ENCODE data around the gene SORL1-AS1.
A peak's percentile ranks its signal among the peaks of the same experiment; 100 is the strongest.

SORL1-AS1 gene

DNA sequence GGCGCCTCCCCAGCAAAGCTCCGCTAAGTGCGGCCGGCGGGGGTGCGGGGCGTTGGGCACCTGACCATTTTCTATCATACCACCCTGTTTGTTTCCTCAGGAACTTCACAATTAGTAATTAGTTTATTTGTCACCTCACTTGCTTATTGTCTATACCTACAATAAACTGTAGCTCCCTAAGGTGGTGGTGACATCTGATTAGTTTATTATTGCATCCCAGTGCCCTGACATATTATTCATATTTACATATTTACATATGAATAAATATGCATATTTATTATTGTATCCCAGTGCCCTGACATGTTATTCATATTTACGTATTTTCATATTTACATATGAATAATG, 25.4 kb downstream of the SORL1-AS1 start:
- peak overlapping the region; percentile 73 for H3K4me2 ChIP-seq (ENCODE audit: low read length)
- H3K4me3 ChIP-seq (ENCODE audit: low read depth, low read length, poor library complexity, severe bottlenecking) = no peak overlapping the region
- intact Hi-C loops (cut with micrococcal nuclease; ENCODE audit: unreplicated experiment) = no loop called here
- peak overlapping the region; percentile 99 for H3K27ac ChIP-seq (ENCODE audit: low read depth, low read length, poor library complexity, severe bottlenecking)
- DNase-seq (ENCODE audit: low spot score) = no peak
- H2AFZ ChIP-seq (ENCODE audit: low read length) = peak overlapping the region; percentile 59; the same call in 1 of the 2 replicates
- no peaks in the 10 kb centered on the region; the same call in 1 of the 2 replicates for H3K79me2 ChIP-seq (ENCODE audit: insufficient read depth, low read depth, low read length)
- CTCF ChIA-PET (ENCODE audit: unreplicated experiment) = interaction anchor here (0.6 to 1.4 kb wide), 7 partner anchors 8 to 115 kb away, joined by 3 to 10 read pairs (median 3); partner anchors contain the start of genes SORL1 and SORL1-AS1
- peaks cover 14% of the 10 kb centered on the region; the same call in 1 of the 2 replicates for H3K9me3 ChIP-seq (ENCODE audit: low read length)
- no peaks in the 10 kb centered on the region for H4K20me1 ChIP-seq (ENCODE audit: insufficient read depth, low read length)
- H3K4me1 ChIP-seq (ENCODE audit: insufficient read depth, low read length, poor library complexity, severe bottlenecking) = peaks cover 98% of the 10 kb centered on the region
- TF ChIP-seq, protein P1, sequence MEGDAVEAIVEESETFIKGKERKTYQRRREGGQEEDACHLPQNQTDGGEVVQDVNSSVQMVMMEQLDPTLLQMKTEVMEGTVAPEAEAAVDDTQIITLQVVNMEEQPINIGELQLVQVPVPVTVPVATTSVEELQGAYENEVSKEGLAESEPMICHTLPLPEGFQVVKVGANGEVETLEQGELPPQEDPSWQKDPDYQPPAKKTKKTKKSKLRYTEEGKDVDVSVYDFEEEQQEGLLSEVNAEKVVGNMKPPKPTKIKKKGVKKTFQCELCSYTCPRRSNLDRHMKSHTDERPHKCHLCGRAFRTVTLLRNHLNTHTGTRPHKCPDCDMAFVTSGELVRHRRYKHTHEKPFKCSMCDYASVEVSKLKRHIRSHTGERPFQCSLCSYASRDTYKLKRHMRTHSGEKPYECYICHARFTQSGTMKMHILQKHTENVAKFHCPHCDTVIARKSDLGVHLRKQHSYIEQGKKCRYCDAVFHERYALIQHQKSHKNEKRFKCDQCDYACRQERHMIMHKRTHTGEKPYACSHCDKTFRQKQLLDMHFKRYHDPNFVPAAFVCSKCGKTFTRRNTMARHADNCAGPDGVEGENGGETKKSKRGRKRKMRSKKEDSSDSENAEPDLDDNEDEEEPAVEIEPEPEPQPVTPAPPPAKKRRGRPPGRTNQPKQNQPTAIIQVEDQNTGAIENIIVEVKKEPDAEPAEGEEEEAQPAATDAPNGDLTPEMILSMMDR (conservative IDR thresholded peaks at IDR 0.05; ENCODE audit: low read length) = peak; percentile 29; the same call in 1 of the 2 replicates
- TF ChIP-seq EZH2phosphoT487 (IDR thresholded peaks at IDR 0.05; ENCODE audit: borderline replicate concordance, low read depth, low read length) = no peak
- POLR2A ChIA-PET = interaction anchor here (0.6 to 15.2 kb wide), 12 partner anchors 9 to 153 kb away, joined by 3 to 413 read pairs (median 4); partner anchors contain the start of genes SORL1 and SORL1-AS1
- BruUV-seq (replicated peaks) = no TSS peak
- no peaks in the 10 kb centered on the region for H3K9me2 ChIP-seq (ENCODE audit: insufficient read depth, low read length)
- H3K36me3 ChIP-seq (ENCODE audit: insufficient read depth, low read length) = peaks cover 17% of the 10 kb centered on the region

DNA sequence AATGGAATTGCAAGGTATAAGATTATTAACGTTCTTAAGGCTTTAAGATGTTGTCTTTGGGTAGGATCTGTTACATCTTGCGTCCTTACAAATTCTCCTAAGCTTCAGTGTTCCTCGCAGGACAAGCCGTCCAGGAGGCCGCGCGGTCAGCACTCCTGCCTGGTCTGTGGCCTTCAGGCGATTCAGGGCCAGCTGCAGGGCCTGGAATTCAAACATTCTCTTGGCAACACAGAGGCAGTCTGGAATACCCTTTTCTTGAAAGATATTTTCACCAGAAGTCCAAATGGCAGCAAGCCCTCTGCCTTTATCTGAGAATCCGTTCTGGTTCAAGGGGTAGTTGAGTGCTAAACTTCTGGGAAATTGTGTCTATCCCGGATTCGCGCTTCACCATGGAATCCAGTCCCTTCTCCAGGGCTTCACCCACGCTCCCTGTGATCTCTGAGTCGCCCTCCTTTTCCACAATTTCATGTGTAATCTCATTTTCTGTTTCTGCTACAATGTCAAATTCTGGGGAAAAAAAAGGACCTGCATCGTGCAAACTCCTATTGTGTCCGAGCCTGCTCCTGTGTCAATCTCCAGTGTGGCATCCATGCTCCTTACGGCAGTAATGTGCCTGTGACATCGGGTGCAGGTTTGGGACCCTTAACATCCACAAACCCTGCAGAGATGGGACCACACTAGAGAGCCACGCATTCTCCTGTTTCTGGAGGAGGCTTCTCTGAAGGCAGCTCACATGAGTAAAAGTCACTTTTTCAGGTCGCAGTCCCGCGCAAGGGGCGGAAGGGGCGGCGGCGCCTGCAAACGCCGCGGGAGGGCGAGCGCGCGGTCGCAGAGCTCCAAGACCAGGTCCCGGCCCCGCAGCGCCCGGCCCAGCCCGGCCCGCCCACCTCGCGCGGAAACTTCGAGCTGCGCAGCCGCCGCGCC, 26.0 kb downstream of the SORL1-AS1 start:
- Histone ChIP-seq H3K36me3 (ENCODE audit: insufficient read depth, low read length) (peaks cover 17% of the 10 kb centered on the region), H3K9me2 (ENCODE audit: insufficient read depth, low read length) (no peaks in the 10 kb centered on the region), H3K27ac (ENCODE audit: low read depth, low read length, poor library complexity, severe bottlenecking) (peak overlapping the region; percentile 99), H3K4me1 (ENCODE audit: insufficient read depth, low read length, poor library complexity, severe bottlenecking) (peaks cover 98% of the 10 kb centered on the region), H3K4me2 (ENCODE audit: low read length) (peak overlapping the region; percentile 73), H3K9me3 (ENCODE audit: low read length) (peaks cover 14% of the 10 kb centered on the region; the same call in 1 of the 2 replicates), H3K4me3 (ENCODE audit: low read depth, low read length, poor library complexity, severe bottlenecking) (peak overlapping the region; percentile 44), H2AFZ (ENCODE audit: low read length) (peak overlapping the region; percentile 59), H3K79me2 (ENCODE audit: insufficient read depth, low read depth, low read length) (no peaks in the 10 kb centered on the region), H4K20me1 (ENCODE audit: insufficient read depth, low read length) (no peaks in the 10 kb centered on the region)
- ChIA-PET POLR2A (interaction anchor here (0.5 to 15.2 kb wide), 15 partner anchors 9 to 1965 kb away, joined by 3 to 413 read pairs (median 5); partner anchors contain the start of genes SORL1 and SORL1-AS1), CTCF (ENCODE audit: unreplicated experiment) (interaction anchor here (0.6 to 1.4 kb wide), 8 partner anchors 8 to 114 kb away, joined by 3 to 10 read pairs (median 3); partner anchors contain the start of genes SORL1 and SORL1-AS1)
- BruUV-seq (replicated peaks) = no TSS peak
- peak; percentile 84 for DNase-seq (ENCODE audit: low spot score)
- intact Hi-C loops (cut with micrococcal nuclease; ENCODE audit: unreplicated experiment) = no loop called here
- TF ChIP-seq, protein P1 (conservative IDR thresholded peaks at IDR 0.05; ENCODE audit: low read length) = peak; percentile 67
- no peak for TF ChIP-seq EZH2phosphoT487 (IDR thresholded peaks at IDR 0.05; ENCODE audit: borderline replicate concordance, low read depth, low read length)
